DND-41 (cell line): ENCODE results near the gene BAZ1A.

Experiments used
- ATAC-seq: fragments of 200-7000 bp; cut with Tn5 transposase; 3 replicates; pipeline ENCODE4 v1.9.1; 2021; ENCODE audit warnings: low read depth; ENCODE audit not compliant: insufficient read depth
- DNase-seq: peaks from one replicate; pipeline ENCODE4 v3.0.0-alpha.2; 2020
- H2AFZ ChIP-seq: 2 replicates; pipeline ENCODE4 v1.6.0; 2012; ENCODE audit warnings: low read depth, low read length
- H3K27ac ChIP-seq: 2 replicates; pipeline ENCODE4 v1.5.1; 2012; ENCODE audit warnings: low read length, inconsistent platforms
- H3K27me3 ChIP-seq: fragments of 200-600 bp; sonication (generic); 2 replicates; pipeline ENCODE4 v1.6.0; 2012; ENCODE audit warnings: low read length, mild to moderate bottlenecking, inconsistent platforms; ENCODE audit not compliant: insufficient read depth, poor library complexity
- H3K36me3 ChIP-seq: 2 replicates; pipeline ENCODE4 v1.5.1; 2012; ENCODE audit warnings: low read length, inconsistent platforms; ENCODE audit not compliant: insufficient read depth
- H3K4me1 ChIP-seq: 2 replicates; pipeline ENCODE4 v1.5.1; 2012; ENCODE audit warnings: mild to moderate bottlenecking, low read length; ENCODE audit not compliant: insufficient read depth
- H3K4me2 ChIP-seq: 2 replicates; pipeline ENCODE4 v1.6.0; 2012; ENCODE audit warnings: mild to moderate bottlenecking, moderate library complexity, low read length, inconsistent platforms; ENCODE audit not compliant: insufficient read depth
- H3K4me3 ChIP-seq, 2 experiments: fragments of 200-600 bp in 1 of 2; shearing (Covaris generic) in 1 of 2; 2 replicates each; pipeline ENCODE4 v1.5.1; 2012 to 2016; ENCODE audit warnings: inconsistent platforms in 2 of 2, low read length in 2 of 2, mild to moderate bottlenecking in 2 of 2, low read depth in 1 of 2, moderate library complexity in 1 of 2
- H3K79me2 ChIP-seq: 2 replicates; pipeline ENCODE4 v1.6.0; 2012; ENCODE audit warnings: low read length, inconsistent platforms; ENCODE audit not compliant: insufficient read depth
- H3K9ac ChIP-seq: 2 replicates; pipeline ENCODE4 v1.6.0; 2012; ENCODE audit warnings: low read depth, mild to moderate bottlenecking, inconsistent platforms, low read length, moderate library complexity
- H3K9me3 ChIP-seq: 2 replicates; pipeline ENCODE4 v1.5.1; 2012; ENCODE audit warnings: low read length, moderate library complexity, mild to moderate bottlenecking, inconsistent platforms; ENCODE audit not compliant: insufficient read depth, severe bottlenecking
- H4K20me1 ChIP-seq: 2 replicates; pipeline ENCODE4 v1.6.0; 2012; ENCODE audit warnings: low read length; ENCODE audit not compliant: insufficient read depth
- CTCF ChIP-seq: IDR thresholded peaks from 2 replicates; pipeline ENCODE4 v1.5.1; 2012; ENCODE audit warnings: borderline replicate concordance, low read length, moderate library complexity, mild to moderate bottlenecking; ENCODE audit not compliant: poor library complexity, severe bottlenecking; ENCODE audit errors: extremely low read depth
- EZH2 ChIP-seq: IDR thresholded peaks from 3 replicates; pipeline ENCODE4 v1.6.1; 2012; ENCODE audit warnings: borderline replicate concordance, low read depth, mild to moderate bottlenecking, moderate library complexity, low read length, inconsistent platforms; ENCODE audit not compliant: severe bottlenecking

BAZ1A gene

GRCh38 chr14:34710006-34710405, 165.2 kb downstream of the BAZ1A start:
- Histone ChIP-seq H3K9ac (no peak overlapping the region), H3K4me3 (no peak overlapping the region), H4K20me1 (no peaks in the 10 kb centered on the region), H3K36me3 (peaks cover 10% of the 10 kb centered on the region; the same call in 1 of the 2 replicates), H3K79me2 (peaks cover 9% of the 10 kb centered on the region), H3K27ac (no peak overlapping the region), H3K9me3 (no peaks in the 10 kb centered on the region), H2AFZ (no peak overlapping the region), H3K4me1 (peaks cover 15% of the 10 kb centered on the region), H3K27me3 (no peaks in the 10 kb centered on the region), H3K4me2 (no peak overlapping the region)
- no peak for DNase-seq
- ATAC-seq, result no peak
- TF ChIP-seq CTCF (no peak), EZH2 (no peak)

- Histone ChIP-seq H2AFZ (no peak overlapping the region), H3K4me1 (no peaks in the 10 kb centered on the region), H3K4me3 (no peak overlapping the region), H3K36me3 (peaks cover 10% of the 10 kb centered on the region; the same call in 1 of the 2 replicates), H4K20me1 (no peaks in the 10 kb centered on the region), H3K27me3 (no peaks in the 10 kb centered on the region), H3K4me2 (no peak overlapping the region), H3K79me2 (no peaks in the 10 kb centered on the region), H3K27ac (no peak overlapping the region), H3K9ac (no peak overlapping the region), H3K9me3 (no peaks in the 10 kb centered on the region)
- no peak for TF ChIP-seq EZH2
- ATAC-seq (no peak), DNase-seq (no peak)
These were observed 167.4 kb downstream of the BAZ1A start for GRCh38 chr14:34707722-34708121.
